NOMO-1 treated with dmso at 0.1 percent for 144 hours (cell line): ENCODE measurements around the gene SCGB1D1.

Experiments
- DNase-seq: peaks from one replicate; lab custom pipeline; 2025; ENCODE audit not compliant: unreplicated experiment; lab: John Stamatoyannopoulos, UW

The SCGB1D1 gene

DNA sequence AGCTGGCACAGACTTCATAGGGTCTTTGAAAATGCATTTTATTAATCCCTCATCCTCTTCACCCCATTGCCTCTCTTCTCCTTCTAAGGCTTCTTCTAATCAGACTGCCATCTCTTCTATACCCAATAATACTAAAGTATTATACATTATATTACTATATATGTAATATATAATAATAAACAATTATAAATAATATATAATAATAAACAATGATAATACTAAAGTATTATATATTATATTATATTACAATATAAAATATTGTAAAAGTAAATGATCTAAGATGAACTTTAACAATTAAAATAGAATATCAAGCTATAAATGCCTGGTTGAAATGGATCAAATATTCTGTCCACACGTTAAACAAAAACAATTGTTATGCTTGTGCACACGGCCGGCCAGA, 31.5 kb downstream of the SCGB1D1 start:
- no peak for DNase-seq

DNA sequence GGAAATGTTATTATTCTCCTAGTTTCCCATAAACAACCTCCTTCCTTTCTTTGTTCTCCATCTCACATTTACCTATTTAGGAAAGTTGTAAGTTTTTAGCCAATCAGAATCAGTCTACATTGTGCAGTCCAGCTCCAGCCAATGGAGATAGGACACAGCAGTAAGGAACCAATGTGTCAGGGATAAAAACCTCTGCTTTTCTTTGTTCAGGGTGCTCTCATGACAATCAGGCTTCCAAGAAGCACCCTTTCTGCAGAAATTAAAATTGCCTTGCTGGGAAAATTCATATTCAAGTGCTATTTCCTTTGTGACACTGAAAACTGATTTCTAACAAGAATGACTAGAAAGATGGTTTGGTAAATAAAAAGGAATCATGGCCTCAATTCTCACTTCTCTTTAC, 33.1 kb downstream of the SCGB1D1 start:
- no peak for DNase-seq

DNA sequence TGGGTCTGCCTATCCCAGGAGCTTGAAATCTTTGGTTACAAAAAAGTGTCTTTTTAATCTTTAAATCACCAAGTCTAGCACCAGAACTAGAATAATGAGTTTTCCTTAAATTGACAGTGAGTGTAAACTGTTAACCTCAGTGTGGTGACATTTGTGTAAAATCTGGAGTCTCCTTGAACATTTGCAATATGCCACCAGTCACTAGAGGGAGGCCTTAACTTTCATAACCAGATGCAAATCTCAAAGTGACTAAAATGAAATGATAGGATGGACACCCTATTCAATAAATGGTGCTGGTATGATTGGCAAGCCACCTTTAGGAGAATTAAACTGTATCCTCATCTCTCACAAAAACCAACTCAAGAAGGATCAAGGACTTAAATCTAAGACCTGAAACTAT, 43.7 kb downstream of the SCGB1D1 start:
- no peak for DNase-seq

DNA sequence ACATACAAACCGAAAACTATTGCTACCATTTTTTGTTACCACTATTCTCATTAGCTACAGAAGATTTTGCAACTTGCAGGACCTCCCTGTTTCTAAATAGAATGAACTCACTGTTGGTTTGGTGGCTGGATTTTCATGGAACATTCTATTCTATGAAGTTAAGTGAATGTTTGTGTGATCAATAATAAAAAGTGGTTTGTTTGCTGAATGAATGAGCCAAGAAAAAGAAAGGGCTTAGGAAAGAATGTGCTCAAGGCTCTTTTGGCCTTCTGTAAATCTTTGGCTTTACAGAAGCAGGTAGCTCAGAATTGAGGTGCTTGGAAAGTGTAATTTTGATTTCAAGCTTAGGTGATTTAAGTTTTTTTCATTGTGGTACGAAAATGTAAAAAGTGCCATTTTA, 46.2 kb downstream of the SCGB1D1 start:
- DNase-seq: no peak

DNA sequence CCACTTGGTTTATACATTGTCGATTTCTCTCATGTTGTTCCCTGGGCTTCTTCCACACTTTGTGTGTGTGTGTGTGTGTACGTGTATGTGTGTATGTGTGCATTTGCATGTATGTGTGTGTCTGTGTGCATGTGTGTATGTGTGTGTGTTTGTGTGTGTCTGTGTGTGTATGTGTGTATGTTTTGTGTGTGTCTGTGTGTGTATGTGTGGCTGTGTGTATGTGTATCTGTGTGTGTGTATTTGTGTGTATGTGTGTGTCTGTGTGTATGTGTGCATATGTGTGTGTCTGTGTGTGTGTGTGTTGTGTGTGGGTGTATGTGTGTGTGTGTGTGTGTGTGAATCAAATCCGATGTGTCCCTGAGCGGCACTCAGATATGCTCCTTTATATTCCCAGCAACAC, 47.5 kb downstream of the SCGB1D1 start:
- DNase-seq: no peak

DNA sequence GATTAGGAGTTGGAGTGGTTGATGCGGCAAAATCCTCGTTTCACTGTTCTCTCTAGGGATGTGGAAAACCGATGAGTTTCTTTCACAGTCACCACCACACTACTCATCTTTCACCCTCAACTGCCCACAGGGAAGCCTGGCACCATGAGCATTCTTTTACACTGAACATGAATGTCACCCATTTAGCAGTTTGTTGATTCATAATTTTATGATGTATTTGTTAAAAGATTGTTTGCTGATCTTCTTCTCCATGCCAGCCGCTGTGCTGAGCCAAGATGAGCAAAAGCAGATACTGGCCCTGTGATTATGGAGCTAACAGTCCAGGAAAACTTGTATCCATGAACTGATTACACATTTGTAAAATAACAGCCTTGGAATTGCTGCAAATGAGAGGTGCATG, 48.1 kb downstream of the SCGB1D1 start:
- DNase-seq: no peak

DNA sequence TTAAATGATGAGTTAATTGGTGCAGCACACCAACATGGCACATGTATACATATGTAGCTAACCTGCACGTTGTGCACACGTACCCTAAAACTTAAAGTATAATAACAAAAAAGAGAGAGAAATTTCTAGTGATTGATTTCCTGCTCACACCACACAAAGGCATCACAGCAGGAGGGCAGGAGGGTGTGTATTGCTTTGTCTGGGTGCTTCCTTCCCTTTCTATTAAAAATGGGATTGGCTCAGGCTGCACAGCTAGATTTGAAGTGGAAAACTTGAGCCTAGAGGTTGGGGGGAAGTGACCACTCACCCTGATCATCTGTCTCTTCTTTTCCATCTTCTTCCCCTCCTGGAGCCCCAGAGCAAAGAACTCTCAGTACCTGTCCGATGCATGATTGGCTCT, 51.1 kb downstream of the SCGB1D1 start:
- DNase-seq: no peak

DNA sequence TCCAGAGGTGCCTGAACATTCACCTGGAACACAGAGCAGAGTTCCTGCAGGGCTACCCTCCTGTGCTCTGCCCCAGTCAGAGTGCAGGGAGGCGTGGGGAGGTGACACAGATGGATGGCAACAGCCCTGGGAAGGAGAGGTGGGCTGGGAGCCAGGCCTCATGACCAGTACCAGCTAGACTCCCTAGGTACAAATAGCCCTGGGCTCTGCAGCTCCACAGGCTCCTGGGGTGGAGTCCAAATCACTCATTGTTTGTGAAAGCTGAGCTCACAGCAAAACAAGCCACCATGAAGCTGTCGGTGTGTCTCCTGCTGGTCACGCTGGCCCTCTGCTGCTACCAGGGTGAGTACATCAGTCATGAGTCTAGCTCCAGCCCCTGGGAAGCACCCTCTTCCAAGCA, 52.0 kb downstream of the SCGB1D1 start, which contains the start of gene SCGB1D2:
TSS of gene SCGB1D2 (plus strand) at position 219 of the 400 bp plus-strand sequence. CDS start at position 288, 69 bp downstream.
- no peak for DNase-seq
